Peyer's patch (tissue), 4 donors: ENCODE data around the gene FLVCR2. TPM values are rescaled to one million over a fixed set of nuclear protein-coding genes. Genes with fewer than 3 reads are reported as not detected.

Experiments
- DNase-seq, 3 donors: peaks; one replicate each; pipeline ENCODE4 v3.0.0-alpha.2; 2017 to 2019
- H3K27ac ChIP-seq, 4 donors: fragments of 200-600 bp; sonication (generic); one replicate each; pipeline ENCODE4 v1.5.1; 2016 to 2019
- H3K27me3 ChIP-seq, 2 donors: fragments of 200-600 bp; sonication (generic); one replicate each; pipeline ENCODE4 v1.5.1; 2019
- H3K36me3 ChIP-seq, 3 donors: fragments of 200-600 bp; sonication (generic); one replicate each; pipeline ENCODE4 v1.5.1; 2016 to 2019
- H3K4me1 ChIP-seq, 4 donors: fragments of 200-600 bp; sonication (generic); one replicate each; pipeline ENCODE4 v1.5.1; 2016 to 2019
- H3K4me3 ChIP-seq, 4 donors: fragments of 200-600 bp; sonication (generic); 1 replicate in 3 of 4; 2 replicates in 1 of 4; pipeline ENCODE4 v1.5.1; 2016 to 2019; ENCODE audit warnings: mild to moderate bottlenecking in 1 of 4
- H3K9me3 ChIP-seq, 4 donors: fragments of 200-600 bp; sonication (generic); one replicate each; pipeline ENCODE4 v1.5.1; 2016 to 2019; ENCODE audit warnings: mild to moderate bottlenecking in 1 of 4
- POLR2A ChIP-seq, 2 donors: fragments of 450-650 bp; IDR thresholded peaks; one replicate each; pipeline ENCODE4 v1.5.1; 2017; ENCODE audit warnings: antibody characterized with exemption in 2 of 2, mild to moderate bottlenecking in 2 of 2, moderate library complexity in 2 of 2
- total RNA-seq, 4 donors: library from RNA; depleted of rRNA; stranded (reverse); fragments of >200 nt; gene quantifications; one replicate each; pipeline ENCODE4 v1.1.0, GENCODE V29; 2016
- TF ChIP-seq, protein P1 (sequence below), 6 experiments: fragments of 450-650 bp in 4 of 6; fragments of 200-600 bp in 2 of 6; sonication (generic) in 1 of 6; IDR thresholded peaks; one replicate each; pipeline ENCODE4 v1.5.1; 2017 to 2019; ENCODE audit warnings: antibody characterized with exemption in 6 of 6, mild to moderate bottlenecking in 3 of 6, moderate library complexity in 1 of 6

The FLVCR2 gene
- total RNA-seq, 4 donors from 2014 or later, result 14.9 to 130 (median 98.8) TPM

DNA sequence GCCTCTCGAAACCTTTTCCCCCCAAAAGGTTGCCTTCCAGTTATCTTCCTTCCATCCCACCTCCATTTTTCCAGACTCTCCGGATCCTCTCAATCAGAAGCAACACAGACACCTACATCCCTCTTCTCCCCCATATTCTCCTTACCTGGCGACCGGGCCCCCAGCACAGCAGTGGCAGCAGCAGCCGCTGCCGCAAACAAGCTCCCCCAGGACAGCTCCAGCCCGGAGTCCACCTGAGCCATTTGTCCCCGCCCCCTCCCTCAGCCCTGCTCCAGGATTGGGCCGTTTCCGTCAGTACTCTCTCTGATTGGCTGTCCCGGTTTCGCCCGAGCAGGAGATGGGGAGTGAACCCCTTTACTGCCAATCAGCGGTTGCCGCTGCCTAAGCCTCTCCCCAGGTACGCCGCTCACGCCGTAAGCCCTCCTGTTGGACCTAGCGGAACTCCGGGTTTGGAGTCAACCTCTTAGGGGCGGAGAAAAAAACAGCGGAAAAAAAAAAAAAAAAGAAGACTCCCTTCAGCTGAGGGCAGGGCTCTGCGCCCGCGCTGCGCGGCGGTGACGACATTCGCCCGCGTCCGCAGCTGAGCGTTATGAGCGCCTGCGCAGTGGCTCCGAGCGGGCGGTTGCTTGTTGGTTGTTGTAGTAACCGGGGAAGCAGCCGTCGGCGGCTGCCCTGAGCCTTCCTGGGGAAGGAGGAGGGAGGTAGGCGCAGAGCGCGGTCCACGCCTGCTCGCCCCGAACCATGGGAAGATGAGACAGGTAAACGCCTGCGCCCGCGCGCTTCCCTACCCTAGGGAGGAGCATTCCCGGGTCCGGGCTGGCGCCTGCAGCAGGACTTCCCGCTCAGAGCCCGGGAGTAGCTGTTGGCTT, 82.4 kb downstream of the FLVCR2 start, which contains the start of the genes ERG28 and TTLL5:
Gene ERG28, minus strand, starts transcription at position 247 of the 869 bp plus-strand sequence. CDS start 3,374 bp downstream, outside the sequence.
Gene TTLL5, plus strand, starts transcription at position 617 of the 869 bp plus-strand sequence. CDS start 1,904 bp downstream, outside the sequence.
- Histone ChIP-seq H3K27me3 (no peaks in the 10 kb centered on the region), H3K9me3 (no peaks in the 10 kb centered on the region), H3K27ac (peak within 1 kb of the TSS; percentile 71 to 89 (median 82)), H3K4me1 (peaks cover 0 to 28% (median 1%) of the 10 kb centered on the region in 4 donors), H3K36me3 (peaks cover 0 to 19% (median 0%) of the 10 kb centered on the region in 3 donors), H3K4me3 (peak within 1 kb of the TSS; percentile 57 to 98 (median 82))
- TF ChIP-seq POLR2A (IDR thresholded peaks at IDR 0.05), result peak; percentile 77 to 85
- TF ChIP-seq, protein P1, sequence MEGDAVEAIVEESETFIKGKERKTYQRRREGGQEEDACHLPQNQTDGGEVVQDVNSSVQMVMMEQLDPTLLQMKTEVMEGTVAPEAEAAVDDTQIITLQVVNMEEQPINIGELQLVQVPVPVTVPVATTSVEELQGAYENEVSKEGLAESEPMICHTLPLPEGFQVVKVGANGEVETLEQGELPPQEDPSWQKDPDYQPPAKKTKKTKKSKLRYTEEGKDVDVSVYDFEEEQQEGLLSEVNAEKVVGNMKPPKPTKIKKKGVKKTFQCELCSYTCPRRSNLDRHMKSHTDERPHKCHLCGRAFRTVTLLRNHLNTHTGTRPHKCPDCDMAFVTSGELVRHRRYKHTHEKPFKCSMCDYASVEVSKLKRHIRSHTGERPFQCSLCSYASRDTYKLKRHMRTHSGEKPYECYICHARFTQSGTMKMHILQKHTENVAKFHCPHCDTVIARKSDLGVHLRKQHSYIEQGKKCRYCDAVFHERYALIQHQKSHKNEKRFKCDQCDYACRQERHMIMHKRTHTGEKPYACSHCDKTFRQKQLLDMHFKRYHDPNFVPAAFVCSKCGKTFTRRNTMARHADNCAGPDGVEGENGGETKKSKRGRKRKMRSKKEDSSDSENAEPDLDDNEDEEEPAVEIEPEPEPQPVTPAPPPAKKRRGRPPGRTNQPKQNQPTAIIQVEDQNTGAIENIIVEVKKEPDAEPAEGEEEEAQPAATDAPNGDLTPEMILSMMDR (IDR thresholded peaks at IDR 0.05), result peak in 1 of 6 experiments; percentile 4
- peak; percentile 95 to 98 (median 98) for DNase-seq

DNA sequence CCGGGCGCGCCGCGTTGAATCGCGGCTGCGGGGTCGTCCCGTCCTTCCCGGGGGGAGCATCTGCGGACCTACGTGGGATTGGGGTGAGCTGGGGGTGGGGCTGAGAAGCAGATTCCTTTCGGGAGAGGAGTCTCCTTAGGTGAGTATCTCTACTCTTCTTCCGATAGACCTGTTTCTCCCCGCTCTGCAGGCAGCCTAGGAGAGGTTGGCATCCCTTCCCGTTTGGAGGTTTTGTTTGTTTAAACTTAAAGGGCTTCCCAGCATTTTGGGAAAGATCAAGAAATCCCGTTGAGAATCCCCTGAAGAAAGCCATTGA, 83.0 kb downstream of the FLVCR2 start:
- H3K9me3 ChIP-seq, result no peaks in the 10 kb centered on the region
- peak overlapping the region; percentile 57 to 98 (median 82) for H3K4me3 ChIP-seq
- peaks cover 0 to 28% (median 1%) of the 10 kb centered on the region in 4 donors for H3K4me1 ChIP-seq
- no peaks in the 10 kb centered on the region for H3K27me3 ChIP-seq
- DNase-seq, result no peak
- peak overlapping the region; percentile 71 to 89 (median 82) for H3K27ac ChIP-seq
- H3K36me3 ChIP-seq, result peaks cover 0 to 13% (median 0%) of the 10 kb centered on the region in 3 donors
- TF ChIP-seq POLR2A (IDR thresholded peaks at IDR 0.05), result no peak
- TF ChIP-seq, protein P1 (IDR thresholded peaks at IDR 0.05), result no peak

DNA sequence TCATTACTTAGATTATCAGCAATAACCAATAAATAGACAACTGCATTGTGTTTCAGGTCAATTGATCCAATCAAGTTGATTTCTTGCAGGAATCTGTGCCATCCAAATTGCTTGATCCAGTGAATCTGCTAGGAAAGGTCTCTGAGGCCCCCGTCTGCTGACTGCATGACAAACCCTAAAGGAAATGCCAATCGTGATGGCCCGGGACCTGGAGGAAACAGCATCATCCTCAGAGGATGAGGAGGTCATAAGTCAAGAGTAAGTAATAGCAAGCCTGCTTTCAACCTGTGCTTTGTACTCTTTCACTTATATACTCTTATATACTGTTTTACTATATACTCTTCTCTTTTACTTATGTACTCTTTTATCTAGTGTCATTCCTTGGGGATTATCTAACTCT, 84.5 kb downstream of the FLVCR2 start:
- Histone ChIP-seq H3K4me1 (peaks cover 0 to 28% (median 1%) of the 10 kb centered on the region in 4 donors), H3K27ac (no peak overlapping the region), H3K4me3 (no peak overlapping the region), H3K9me3 (no peaks in the 10 kb centered on the region), H3K36me3 (peaks cover 0 to 10% (median 0%) of the 10 kb centered on the region in 3 donors), H3K27me3 (no peaks in the 10 kb centered on the region)
- DNase-seq, result no peak
- TF ChIP-seq, protein P1 (IDR thresholded peaks at IDR 0.05), result no peak
- TF ChIP-seq POLR2A (IDR thresholded peaks at IDR 0.05), result no peak

DNA sequence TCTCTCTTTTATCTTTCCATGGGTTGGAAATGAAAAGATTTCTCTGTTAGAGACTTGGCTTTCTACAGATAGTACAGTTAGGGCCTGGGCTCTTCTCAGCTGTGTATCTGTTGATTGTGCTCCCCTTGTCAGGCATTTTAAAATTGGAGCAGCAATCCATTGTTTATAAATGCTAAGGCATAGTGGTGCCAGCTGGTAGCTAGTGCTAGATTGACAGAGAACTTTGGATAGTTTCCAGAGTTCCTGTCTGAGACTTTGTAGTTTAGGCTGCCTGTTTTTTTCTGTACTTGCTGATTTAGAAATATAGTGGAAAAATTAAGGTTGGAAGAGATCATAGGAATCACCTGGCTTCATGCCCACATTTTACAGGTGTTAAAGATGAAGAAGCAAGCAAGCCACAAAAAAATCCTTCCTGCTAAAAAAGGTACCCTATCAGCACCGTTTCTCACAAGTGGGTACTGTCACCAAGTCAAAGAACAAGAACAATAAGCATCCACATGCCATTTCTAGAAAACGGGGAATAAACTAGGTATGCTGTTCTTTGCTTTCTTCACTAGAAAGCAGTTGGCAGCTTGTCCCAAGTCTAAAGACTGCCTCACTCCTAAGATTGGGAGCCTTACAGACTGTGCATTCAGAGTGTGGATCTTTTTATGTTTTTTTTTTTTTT, 88.8 kb downstream of the FLVCR2 start:
- H3K4me1 ChIP-seq, result peaks cover 0 to 2% (median 0%) of the 10 kb centered on the region in 4 donors
- H3K4me3 ChIP-seq, result no peak overlapping the region
- TF ChIP-seq POLR2A (IDR thresholded peaks at IDR 0.05), result no peak
- TF ChIP-seq, protein P1 (IDR thresholded peaks at IDR 0.05), result no peak
- DNase-seq, result no peak
- peaks cover 0 to 27% (median 0%) of the 10 kb centered on the region in 3 donors for H3K36me3 ChIP-seq
- H3K27me3 ChIP-seq, result no peaks in the 10 kb centered on the region
- H3K9me3 ChIP-seq, result no peaks in the 10 kb centered on the region
- H3K27ac ChIP-seq, result no peak overlapping the region

DNA sequence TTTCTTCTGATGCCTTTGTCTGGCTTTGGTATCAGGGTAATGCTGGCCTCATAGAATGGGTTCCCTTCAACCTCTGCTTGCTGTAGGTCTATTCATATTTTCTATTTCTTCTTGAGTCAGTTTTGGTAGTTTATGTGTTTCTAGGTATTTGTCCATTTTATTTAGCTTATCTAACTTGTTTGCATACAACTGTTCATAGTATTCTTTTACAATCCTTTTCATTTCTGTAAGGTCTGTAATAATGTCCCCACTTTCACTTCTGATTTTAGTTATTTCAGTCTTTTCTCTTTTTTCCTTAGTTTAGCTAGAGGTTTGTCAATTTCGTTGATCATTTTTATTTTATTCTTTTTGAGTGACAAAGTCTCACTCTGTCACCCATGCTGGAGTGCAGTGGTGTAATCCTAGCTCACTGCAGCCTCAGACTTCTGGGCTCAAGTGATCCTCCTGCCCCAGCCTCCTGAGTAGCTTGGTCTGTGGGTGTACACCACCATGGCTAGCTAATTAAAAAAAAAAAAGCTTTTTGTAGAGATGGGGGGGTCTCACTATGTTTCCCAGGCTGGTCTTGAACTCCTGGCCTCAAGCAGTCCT, 94.3 kb downstream of the FLVCR2 start:
- no peak for TF ChIP-seq POLR2A (IDR thresholded peaks at IDR 0.05)
- TF ChIP-seq, protein P1 (IDR thresholded peaks at IDR 0.05), result no peak
- H3K9me3 ChIP-seq, result no peaks in the 10 kb centered on the region
- no peak overlapping the region for H3K27ac ChIP-seq
- H3K27me3 ChIP-seq, result no peaks in the 10 kb centered on the region
- DNase-seq, result no peak
- H3K4me1 ChIP-seq, result no peaks in the 10 kb centered on the region
- no peak overlapping the region for H3K4me3 ChIP-seq
- peaks cover 0 to 19% (median 0%) of the 10 kb centered on the region in 3 donors for H3K36me3 ChIP-seq
